IMR-90 (cell line): ENCODE results near the gene DDX46. TPM values are rescaled to one million over a fixed set of nuclear protein-coding genes. Genes with fewer than 3 reads are reported as not detected.

Experiments used
- ATAC-seq: fragments of 200-7000 bp; cut with Tn5 transposase; 2 replicates; pipeline ENCODE4 v1.9.1; 2020; ENCODE audit warnings: low read depth, mild to moderate bottlenecking, moderate library complexity
- BruUV-seq: library from RNA; stranded (reverse); fragments of 400-500 nt; replicated peaks from 2 replicates; lab custom pipeline; 2021; lab: Mats Ljungman, UMichigan
- CTCF ChIA-PET: fragments of 300-600 bp; formaldehyde crosslinking; extraction: SDS; loops from one replicate; lab custom pipeline; 2021; ENCODE audit warnings: antibody characterized with exemption; lab: Yijun Ruan, JAX
- POLR2A ChIA-PET: fragments of 300-600 bp; sonication (Branson Sonifier 250); formaldehyde crosslinking; loops from one replicate; lab custom pipeline; 2022; ENCODE audit warnings: antibody characterized with exemption; ENCODE audit not compliant: unreplicated experiment; lab: Charles Lee
- DNase-seq: peaks from one replicate; pipeline ENCODE4 v3.0.0; 2013
- H2AFZ ChIP-seq: replicated peaks from 2 replicates; pipeline ENCODE3; 2013; ENCODE audit warnings: low read length, mild to moderate bottlenecking; ENCODE audit not compliant: poor library complexity
- H2AK5ac ChIP-seq: 2 replicates; pipeline ENCODE4 v1.6.1; 2013; ENCODE audit warnings: low read depth, low read length, inconsistent platforms
- H2AK9ac ChIP-seq: replicated peaks from 2 replicates; pipeline ENCODE3; 2013; ENCODE audit warnings: mild to moderate bottlenecking, low read depth, low read length, moderate library complexity; ENCODE audit not compliant: poor library complexity
- H2BK120ac ChIP-seq: 2 replicates; pipeline ENCODE4 v1.6.1; 2013; ENCODE audit warnings: low read depth, low read length, inconsistent platforms
- H2BK15ac ChIP-seq: 3 replicates; pipeline ENCODE4 v1.6.1; 2013; ENCODE audit warnings: low read depth, low read length, inconsistent platforms
- H2BK20ac ChIP-seq: 2 replicates; pipeline ENCODE4 v1.6.1; 2013; ENCODE audit warnings: low read depth, mild to moderate bottlenecking, inconsistent platforms, low read length, moderate library complexity
- H2BK5ac ChIP-seq: 2 replicates; pipeline ENCODE4 v1.6.1; 2013; ENCODE audit warnings: mild to moderate bottlenecking, low read depth, low read length, inconsistent platforms; ENCODE audit not compliant: poor library complexity, severe bottlenecking
- H3K14ac ChIP-seq: replicated peaks from 2 replicates; pipeline ENCODE4 v1.6.1; 2013; ENCODE audit warnings: low read depth, low read length, inconsistent platforms
- H3K18ac ChIP-seq: 2 replicates; pipeline ENCODE4 v1.6.1; 2013; ENCODE audit warnings: low read depth, low read length, control low read depth
- H3K23ac ChIP-seq: 2 replicates; pipeline ENCODE4 v1.6.1; 2013; ENCODE audit warnings: low read depth, low read length, inconsistent platforms
- H3K27ac ChIP-seq: 2 replicates; pipeline ENCODE4 v1.5.1; 2013; ENCODE audit warnings: mild to moderate bottlenecking, control low read depth, low read length; ENCODE audit not compliant: insufficient read depth
- H3K27me3 ChIP-seq: 2 replicates; pipeline ENCODE4 v1.6.1; 2013; ENCODE audit warnings: low read length; ENCODE audit not compliant: control insufficient read depth, insufficient read depth
- H3K36me3 ChIP-seq: 2 replicates; pipeline ENCODE4 v1.6.1; 2013; ENCODE audit warnings: low read length, mixed read lengths; ENCODE audit not compliant: control insufficient read depth, insufficient read depth
- H3K4ac ChIP-seq: 2 replicates; pipeline ENCODE4 v1.6.1; 2013; ENCODE audit warnings: low read depth, low read length, inconsistent platforms
- H3K4me1 ChIP-seq: 2 replicates; pipeline ENCODE4 v1.6.1; 2013; ENCODE audit warnings: low read length, mixed read lengths; ENCODE audit not compliant: control insufficient read depth, insufficient read depth
- H3K4me2 ChIP-seq: 2 replicates; pipeline ENCODE4 v1.6.1; 2013; ENCODE audit warnings: low read depth, mild to moderate bottlenecking, control low read depth, low read length, moderate library complexity
- H3K4me3 ChIP-seq: 2 replicates; pipeline ENCODE4 v1.5.1; 2013; ENCODE audit warnings: low read depth, mild to moderate bottlenecking, control low read depth, low read length, moderate library complexity; ENCODE audit not compliant: insufficient read depth
- H3K56ac ChIP-seq: 2 replicates; pipeline ENCODE4 v1.6.1; 2013; ENCODE audit warnings: low read length, inconsistent platforms; ENCODE audit not compliant: insufficient read depth; ENCODE audit errors: extremely low read depth
- H3K79me1 ChIP-seq, 2 experiments: 2 replicates each; pipeline ENCODE4 v1.6.1; 2013; ENCODE audit warnings: low read length in 2 of 2, inconsistent platforms in 1 of 2, low read depth in 1 of 2
- H3K9ac ChIP-seq: 2 replicates; pipeline ENCODE4 v1.6.1; 2013; ENCODE audit warnings: low read depth, low read length, control low read depth
- H3K9me1 ChIP-seq: 2 replicates; pipeline ENCODE4 v1.6.1; 2013; ENCODE audit warnings: low read length, inconsistent platforms; ENCODE audit not compliant: insufficient read depth
- H3K9me3 ChIP-seq: 2 replicates; pipeline ENCODE4 v1.6.1; 2013; ENCODE audit warnings: low read length; ENCODE audit not compliant: control insufficient read depth, insufficient read depth
- H4K20me1 ChIP-seq: 2 replicates; pipeline ENCODE4 v1.6.1; 2013; ENCODE audit warnings: low read length, inconsistent platforms; ENCODE audit not compliant: insufficient read depth
- H4K5ac ChIP-seq: 2 replicates; pipeline ENCODE4 v1.6.1; 2013; ENCODE audit warnings: mild to moderate bottlenecking, low read depth, low read length, control low read depth
- H4K8ac ChIP-seq, 2 experiments: 2 replicates each; pipeline ENCODE4 v1.6.1; 2013; ENCODE audit warnings: low read depth in 2 of 2, low read length in 2 of 2, control low read depth in 1 of 2, inconsistent platforms in 1 of 2
- H4K91ac ChIP-seq: 2 replicates; pipeline ENCODE4 v1.6.1; 2013; ENCODE audit warnings: low read depth, low read length, inconsistent platforms; ENCODE audit not compliant: insufficient read depth
- FOS ChIP-seq: fragments of 150-350 bp; IDR thresholded peaks from 2 replicates; pipeline ENCODE4 v1.6.1; 2016; ENCODE audit warnings: low read depth, low read length
- WGBS, 2 experiments: methylation state at CpG; one replicate each; pipeline versions ENCODE4 v1.1.5 to v1.1.7; 2013; ENCODE audit warnings: missing lambda C conversion rate in 2 of 2; ENCODE audit not compliant: insufficient read length in 1 of 2; ENCODE audit errors: extremely low coverage in 2 of 2; 5-methylcytosine and 5-hydroxymethylcytosine counted together
- dilution Hi-C: fragments of 300-500 bp; cut with HindIII; formaldehyde crosslinking; loops from one replicate; pipeline ENCODE4 v1.14.3; 2018; ENCODE audit warnings: low sequenced_read_pairs; ENCODE audit not compliant: unreplicated experiment
- in situ Hi-C: fragments of 300-500 bp; cut with MboI; formaldehyde crosslinking; loops from 3 replicates; pipeline ENCODE4 v1.14.3; 2019; ENCODE audit warnings: low sequenced_read_pairs, inconsistent platforms, mixed read lengths
- intact Hi-C: fragments of 100-400 bp; cut with micrococcal nuclease; formaldehyde crosslinking; loops from 2 replicates; pipeline ENCODE4 v1.10.0; 2022
- polyA plus RNA-seq, 3 experiments: library from polyadenylated mRNA; depleted of rRNA; stranded (reverse); fragments of >200 nt; gene quantifications; 2 replicates each; pipeline ENCODE4 v1.2.3, GENCODE V29; 2012; ENCODE audit warnings: low replicate concordance in 1 of 3
- total RNA-seq: library from RNA; depleted of rRNA; stranded (reverse); fragments of >200 nt; gene quantifications from 2 replicates; pipeline ENCODE4 v1.2.3, GENCODE V29; 2012

DDX46 gene
- total and polyA plus RNA-seq, 2 of the 4 experiments (the other 2 are of a cell fraction): 22.5 to 26.0 TPM

- Histone ChIP-seq H3K4ac (no peak overlapping the region), H3K56ac (no peak overlapping the region), H3K9me1 (no peaks in the 10 kb centered on the region), H3K27me3 (no peaks in the 10 kb centered on the region), H3K23ac (no peak overlapping the region), H4K91ac (no peak overlapping the region), H2BK15ac (no peak overlapping the region), H2AK9ac (no peak overlapping the region), H3K14ac (no peak overlapping the region), H3K36me3 (peaks cover 43% of the 10 kb centered on the region), H3K9me3 (no peaks in the 10 kb centered on the region), H3K4me1 (no peaks in the 10 kb centered on the region), H2BK5ac (no peak overlapping the region), H3K79me1 (peaks cover 25 to 39% of the 10 kb centered on the region in 2 experiments), H3K4me3 (no peak overlapping the region), H4K5ac (no peak overlapping the region), H2AFZ (no peak overlapping the region), H2AK5ac (no peak overlapping the region), H3K9ac (no peak overlapping the region), H3K27ac (no peak overlapping the region), H2BK20ac (no peak overlapping the region), H3K18ac (no peak overlapping the region), H2BK120ac (no peak overlapping the region), H4K8ac (no peak overlapping the region), H3K4me2 (no peak overlapping the region), H4K20me1 (peaks cover 28% of the 10 kb centered on the region)
- intact Hi-C loops (no loop called here), dilution Hi-C loops (no loop called here), in situ Hi-C loops (no loop called here)
- ATAC-seq (no peak), DNase-seq (no peak)
- WGBS, 2 experiments: no CpG with 5 or more reads among the region's 3 CpGs
- ChIA-PET POLR2A (interaction anchor here (1.1 kb wide), 1 partner anchor 8 kb away, joined by 3 read pairs; no protein-coding TSS in a partner anchor), CTCF (interaction anchor here (1.0 to 1.2 kb wide), 2 partner anchors 15 to 78 kb away, joined by 3 to 5 read pairs; no protein-coding TSS in a partner anchor)
- no TSS peak for BruUV-seq
- TF ChIP-seq FOS: no peak
Observed at GRCh38 chr5:134857401-134857800, 98.8 kb downstream of the DDX46 start.
